Measurements from ENCODE around the gene LCK. TPM values are rescaled to one million over a fixed set of nuclear protein-coding genes. Genes with fewer than 3 reads are reported as not detected.

Gene LCK
- total RNA-seq, 3 donors from 2014 or later (not counting 1 experiment from before 2014, with no cell fraction given): 180 to 227 (median 215) TPM

DNA sequence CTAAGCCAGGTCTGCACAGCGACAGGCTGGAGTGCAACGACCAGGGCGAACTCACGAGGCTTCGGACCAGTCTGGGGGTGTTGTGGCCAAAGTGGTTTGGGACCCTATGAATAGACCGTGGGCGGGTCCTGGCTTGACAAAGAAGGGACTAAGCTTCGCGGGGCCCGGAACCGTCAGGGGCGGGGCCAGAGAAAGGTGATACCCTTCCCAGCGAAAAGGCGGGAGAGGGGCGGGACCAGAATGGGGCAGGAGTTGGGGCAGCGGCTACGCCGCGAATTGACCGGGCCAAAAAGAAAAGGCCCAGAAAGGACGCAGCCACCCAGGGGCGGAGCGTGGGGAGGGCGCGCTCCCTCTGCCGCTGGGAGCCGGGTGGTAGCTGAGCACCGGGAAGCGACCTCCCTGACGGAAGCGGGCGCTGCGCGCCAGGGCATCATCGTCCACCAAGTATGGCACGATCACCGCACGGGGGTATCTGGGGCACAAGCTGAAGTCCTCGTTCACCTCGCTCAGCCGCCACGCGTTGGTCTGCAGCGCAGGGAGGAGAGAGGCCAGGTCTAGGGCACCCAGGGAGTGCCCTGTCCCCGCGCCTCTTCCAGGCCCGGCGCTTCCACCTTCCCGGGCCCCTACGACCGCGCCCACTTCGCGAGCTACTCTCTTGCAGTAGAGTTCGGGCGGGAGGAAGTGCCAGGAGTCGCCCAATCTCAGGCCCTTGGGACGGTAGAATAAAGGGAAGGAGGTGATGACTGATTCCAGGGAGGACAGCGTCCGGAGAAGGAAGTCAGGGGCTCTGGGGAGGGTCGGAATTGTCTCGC is 10.7 kb upstream of the LCK start:
- intact Hi-C loops (cut with micrococcal nuclease): no loop called here
- Mint-ChIP-seq H3K27ac (peak overlapping the region in 1 of 2 donors; percentile 85), H3K4me1 (peaks cover 0 to 25% of the 10 kb centered on the region in 2 donors), H3K9me3 (no peaks in the 10 kb centered on the region), H3K36me3 (no peaks in the 10 kb centered on the region), H3K27me3 (ENCODE audit: low read depth in 2 of 2) (no peaks in the 10 kb centered on the region), H3K4me3 (peak overlapping the region; percentile 89)
- Histone ChIP-seq H3K27ac (ENCODE audit: low read length) (no peak overlapping the region), H3K36me3 (ENCODE audit: control insufficient read depth, insufficient read depth, low read length) (no peaks in the 10 kb centered on the region), H3K27me3 (ENCODE audit: control insufficient read depth, insufficient read depth, low read length) (no peaks in the 10 kb centered on the region), H3K4me3 (ENCODE audit: low read length) (peak overlapping the region; percentile 58), H3K4me1 (ENCODE audit: control insufficient read depth, insufficient read depth, low read length) (peaks cover 26% of the 10 kb centered on the region), H3K9me3 (ENCODE audit: control insufficient read depth, insufficient read depth, low read length) (no peaks in the 10 kb centered on the region)
- DNase-seq (peak; percentile 33 to 83), ATAC-seq (peak; percentile 57 to 73 (median 58))
- WGBS (ENCODE audit: insufficient coverage): 6% methylated on average over 62 of the region's 62 CpGs
- no peak for TF ChIP-seq CTCF (IDR thresholded peaks at IDR 0.05)

DNA sequence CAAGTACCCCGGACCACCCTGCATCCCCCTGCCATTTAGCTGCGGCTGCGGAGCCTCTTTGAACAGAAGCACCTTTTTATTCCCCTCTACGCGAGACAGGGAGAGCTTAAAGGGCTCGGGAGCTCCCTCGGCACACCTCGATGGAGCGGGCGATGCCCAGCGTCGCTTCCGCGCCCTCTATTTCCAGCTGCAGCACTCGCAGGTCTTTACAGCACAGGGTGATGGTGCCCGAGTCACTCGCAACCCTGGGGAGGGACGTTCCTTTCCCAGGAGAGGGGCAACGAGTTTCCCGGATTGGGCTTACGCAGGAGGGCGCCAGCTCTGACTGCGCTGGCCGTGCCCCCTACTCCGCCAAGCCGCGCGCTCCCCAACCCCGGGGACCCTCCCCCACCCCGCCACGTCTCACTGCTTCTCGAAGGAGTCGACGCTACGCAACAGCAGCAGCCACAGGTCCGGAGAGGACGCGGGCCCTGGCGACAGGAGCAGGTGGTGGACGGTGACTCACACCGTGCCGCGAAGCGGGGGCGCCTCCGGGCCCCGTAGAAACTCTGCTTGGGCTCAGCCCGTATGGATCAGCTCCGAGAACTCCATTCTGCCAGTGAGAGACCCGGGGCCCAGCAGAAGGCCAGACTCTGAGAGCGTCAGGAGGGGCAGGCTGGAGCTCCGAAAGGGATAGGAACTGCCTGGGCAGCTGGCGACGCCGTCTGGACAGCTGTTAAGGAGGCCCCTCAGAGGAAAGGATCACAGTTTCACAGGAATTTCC is 9.9 kb upstream of the LCK start:
- H3K27me3 Mint-ChIP-seq (ENCODE audit: low read depth in 2 of 2): no peaks in the 10 kb centered on the region

GRCh38 chr1:32242341-32242851 is 8.7 kb upstream of the LCK start:
- Histone ChIP-seq H3K4me1 (ENCODE audit: control insufficient read depth, insufficient read depth, low read length) (peaks cover 29% of the 10 kb centered on the region), H3K27ac (ENCODE audit: low read length) (no peak overlapping the region), H3K9me3 (ENCODE audit: control insufficient read depth, insufficient read depth, low read length) (no peaks in the 10 kb centered on the region), H3K36me3 (ENCODE audit: control insufficient read depth, insufficient read depth, low read length) (no peaks in the 10 kb centered on the region), H3K27me3 (ENCODE audit: control insufficient read depth, insufficient read depth, low read length) (no peaks in the 10 kb centered on the region), H3K4me3 (ENCODE audit: low read length) (no peak overlapping the region)
- DNase-seq (no peak), ATAC-seq (no peak)
- Mint-ChIP-seq H3K27me3 (ENCODE audit: low read depth in 2 of 2) (no peaks in the 10 kb centered on the region), H3K9me3 (no peaks in the 10 kb centered on the region), H3K27ac (peak overlapping the region in 1 of 2 donors; percentile 85), H3K4me3 (peak overlapping the region; percentile 28), H3K36me3 (no peaks in the 10 kb centered on the region), H3K4me1 (peaks cover 4 to 30% of the 10 kb centered on the region in 2 donors)
- WGBS (ENCODE audit: insufficient coverage): 49% methylated on average over 7 of the region's 7 CpGs
- no peak for TF ChIP-seq CTCF (IDR thresholded peaks at IDR 0.05)
- intact Hi-C loops (cut with micrococcal nuclease): no loop called here

More for the DNA sequence above, 9.9 kb upstream of the LCK start:
- peak overlapping the region; percentile 58 for H3K4me3 ChIP-seq (ENCODE audit: low read length)
- Mint-ChIP-seq H3K9me3 (no peaks in the 10 kb centered on the region), H3K4me3 (peak overlapping the region; percentile 89), H3K4me1 (peaks cover 0 to 25% of the 10 kb centered on the region in 2 donors), H3K27ac (peak overlapping the region; percentile 18 to 85), H3K36me3 (no peaks in the 10 kb centered on the region)
- H3K36me3 ChIP-seq (ENCODE audit: control insufficient read depth, insufficient read depth, low read length): no peaks in the 10 kb centered on the region
- intact Hi-C loops (cut with micrococcal nuclease): no loop called here
- H3K4me1 ChIP-seq (ENCODE audit: control insufficient read depth, insufficient read depth, low read length): peaks cover 26% of the 10 kb centered on the region
- H3K27me3 ChIP-seq (ENCODE audit: control insufficient read depth, insufficient read depth, low read length): no peaks in the 10 kb centered on the region
- H3K27ac ChIP-seq (ENCODE audit: low read length): no peak overlapping the region
- 6% methylated on average over 55 of the region's 55 CpGs for WGBS (ENCODE audit: insufficient coverage)
- ATAC-seq: peak; percentile 67 to 80 (median 68)
- peak; percentile 49 to 69 for DNase-seq
- no peak for TF ChIP-seq CTCF (IDR thresholded peaks at IDR 0.05)
- H3K9me3 ChIP-seq (ENCODE audit: control insufficient read depth, insufficient read depth, low read length): no peaks in the 10 kb centered on the region
